Measurements from ENCODE around the gene RAB1A. TPM values are rescaled to one million over a fixed set of nuclear protein-coding genes. Genes with fewer than 3 reads are reported as not detected.

The RAB1A gene
- total and polyA plus RNA-seq, 2 of the 13 experiments (the other 11 are each of a cell fraction or from before 2014, with no cell fraction given): 206 to 226 TPM

- TF ChIP-seq HNRNPLL (IDR thresholded peaks at IDR 0.05; ENCODE audit: low read depth, low read length, poor library complexity, severe bottlenecking) (peak; percentile 18), IRX3 (CRISPR knock-in tag; IDR thresholded peaks at IDR 0.05; ENCODE audit: borderline replicate concordance, low read depth) (no peak), CREB1 (IDR thresholded peaks at IDR 0.05) (no peak), CREB1 (CRISPR knock-in tag; IDR thresholded peaks at IDR 0.05) (no peak), RBM22 (optimal IDR thresholded peaks at IDR 0.05; ENCODE audit: low read length) (peak; percentile 29), ZNF136 (CRISPR knock-in tag; IDR thresholded peaks at IDR 0.05; ENCODE audit: low read depth) (no peak), KDM5B (CRISPR knock-in tag; IDR thresholded peaks at IDR 0.05; ENCODE audit: borderline replicate concordance) (no peak), SRSF1 (optimal IDR thresholded peaks at IDR 0.05; ENCODE audit: low read depth, low read length) (peak; percentile 22)
- TF ChIP-seq, protein P1, sequence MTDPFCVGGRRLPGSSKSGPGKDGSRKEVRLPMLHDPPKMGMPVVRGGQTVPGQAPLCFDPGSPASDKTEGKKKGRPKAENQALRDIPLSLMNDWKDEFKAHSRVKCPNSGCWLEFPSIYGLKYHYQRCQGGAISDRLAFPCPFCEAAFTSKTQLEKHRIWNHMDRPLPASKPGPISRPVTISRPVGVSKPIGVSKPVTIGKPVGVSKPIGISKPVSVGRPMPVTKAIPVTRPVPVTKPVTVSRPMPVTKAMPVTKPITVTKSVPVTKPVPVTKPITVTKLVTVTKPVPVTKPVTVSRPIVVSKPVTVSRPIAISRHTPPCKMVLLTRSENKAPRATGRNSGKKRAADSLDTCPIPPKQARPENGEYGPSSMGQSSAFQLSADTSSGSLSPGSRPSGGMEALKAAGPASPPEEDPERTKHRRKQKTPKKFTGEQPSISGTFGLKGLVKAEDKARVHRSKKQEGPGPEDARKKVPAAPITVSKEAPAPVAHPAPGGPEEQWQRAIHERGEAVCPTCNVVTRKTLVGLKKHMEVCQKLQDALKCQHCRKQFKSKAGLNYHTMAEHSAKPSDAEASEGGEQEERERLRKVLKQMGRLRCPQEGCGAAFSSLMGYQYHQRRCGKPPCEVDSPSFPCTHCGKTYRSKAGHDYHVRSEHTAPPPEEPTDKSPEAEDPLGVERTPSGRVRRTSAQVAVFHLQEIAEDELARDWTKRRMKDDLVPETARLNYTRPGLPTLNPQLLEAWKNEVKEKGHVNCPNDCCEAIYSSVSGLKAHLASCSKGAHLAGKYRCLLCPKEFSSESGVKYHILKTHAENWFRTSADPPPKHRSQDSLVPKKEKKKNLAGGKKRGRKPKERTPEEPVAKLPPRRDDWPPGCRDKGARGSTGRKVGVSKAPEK (CRISPR knock-in tag; IDR thresholded peaks at IDR 0.05; ENCODE audit: borderline replicate concordance): no peak
Measured at GRCh38 chr2:65071499-65072180, 58.3 kb downstream of the RAB1A start (continued).

DNA sequence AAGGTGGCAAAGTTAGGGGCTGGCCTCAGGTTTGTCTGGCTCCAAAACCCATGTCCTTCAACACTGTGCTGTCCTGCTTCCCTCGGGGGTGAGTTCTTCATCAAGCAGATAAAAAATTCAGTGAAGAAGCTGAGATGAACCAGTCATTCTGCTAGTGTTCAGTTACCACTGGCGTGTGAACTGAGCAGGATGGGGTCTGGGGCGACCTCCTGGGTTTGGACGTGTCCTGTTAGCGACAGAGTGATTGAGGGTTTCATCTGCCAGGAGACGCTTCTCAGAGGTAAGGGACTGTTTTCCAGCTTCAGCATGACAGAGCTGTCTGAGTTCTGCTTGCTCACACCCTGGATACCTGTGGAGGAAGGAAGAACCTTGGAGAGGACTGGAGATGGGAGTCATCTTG, 59.0 kb downstream of the RAB1A start:
- H3K27ac ChIP-seq (ENCODE audit: extremely low read length, insufficient read depth, low read length): peak overlapping the region; percentile 15
- H4K20me1 ChIP-seq (ENCODE audit: insufficient read depth, low read length): no peaks in the 10 kb centered on the region
- H3K4me1 ChIP-seq (ENCODE audit: insufficient read depth, low read length): peaks cover 38% of the 10 kb centered on the region
- H2AFZ ChIP-seq (ENCODE audit: low read length): no peak overlapping the region
- ChIA-PET POLR2A (interaction anchor here (0.6 to 5.4 kb wide), 3 partner anchors 15 to 157 kb away, joined by 3 to 35 read pairs (median 5); partner anchors contain the start of genes ACTR2 and CEP68), CTCF (ENCODE audit: low intra/inter-chr PET ratio, low total read pairs) (no interaction called here)
- intact Hi-C loops (cut with micrococcal nuclease; ENCODE audit: unreplicated experiment): no loop called here
- 0 out of 2 replicates have a peak overlapping the region, but pooled peaks have one; percentile 1 for H3K4me2 ChIP-seq (ENCODE audit: low read depth, low read length)
- no peaks in the 10 kb centered on the region for H3K27me3 ChIP-seq (ENCODE audit: control insufficient read depth in 1 of 2, insufficient read depth in 2 of 2, low read length in 2 of 2)
- ATAC-seq (no peak; the same call in 2 of the 3 replicates), FAIRE-seq (no peak), DNase-seq (ENCODE audit: low spot score) (no peak)
- H3K36me3 ChIP-seq (replicated peaks in 1 of 2; ENCODE audit: control insufficient read depth in 1 of 2, insufficient read depth in 2 of 2, low read length in 2 of 2): peaks cover 38 to 53% of the 10 kb centered on the region in 2 experiments
- no peaks in the 10 kb centered on the region for H3K9me3 ChIP-seq (ENCODE audit: low read length)
- no TSS peak for BruUV-seq (replicated peaks)
- peaks cover 18% of the 10 kb centered on the region for H3K79me2 ChIP-seq (ENCODE audit: insufficient read depth, low read length)
- in situ Hi-C loops (cut with HindIII; ENCODE audit: extremely low pct_ligation_motif_present, low pct_unique_long_range_greater_than_20kb): loop anchor here (5.0 to 25.0 kb wide), 2 partner anchors 116 to 491 kb away; no protein-coding TSS in a partner anchor
- WGBS (ENCODE audit: low lambda C conversion rate): 92% methylated on average over 6 of the region's 6 CpGs
- H3K4me3 ChIP-seq (replicated peaks in 1 of 3; ENCODE audit: insufficient read depth in 1 of 3, low read depth in 2 of 3, low read length in 3 of 3): no peak overlapping the region
- H3K9ac ChIP-seq (ENCODE audit: insufficient read depth, low read depth, low read length): no peak overlapping the region
- TF ChIP-seq NR2F2 (IDR thresholded peaks at IDR 0.05; ENCODE audit: borderline replicate concordance, low read depth): no peak
- TF ChIP-seq, protein P2, sequence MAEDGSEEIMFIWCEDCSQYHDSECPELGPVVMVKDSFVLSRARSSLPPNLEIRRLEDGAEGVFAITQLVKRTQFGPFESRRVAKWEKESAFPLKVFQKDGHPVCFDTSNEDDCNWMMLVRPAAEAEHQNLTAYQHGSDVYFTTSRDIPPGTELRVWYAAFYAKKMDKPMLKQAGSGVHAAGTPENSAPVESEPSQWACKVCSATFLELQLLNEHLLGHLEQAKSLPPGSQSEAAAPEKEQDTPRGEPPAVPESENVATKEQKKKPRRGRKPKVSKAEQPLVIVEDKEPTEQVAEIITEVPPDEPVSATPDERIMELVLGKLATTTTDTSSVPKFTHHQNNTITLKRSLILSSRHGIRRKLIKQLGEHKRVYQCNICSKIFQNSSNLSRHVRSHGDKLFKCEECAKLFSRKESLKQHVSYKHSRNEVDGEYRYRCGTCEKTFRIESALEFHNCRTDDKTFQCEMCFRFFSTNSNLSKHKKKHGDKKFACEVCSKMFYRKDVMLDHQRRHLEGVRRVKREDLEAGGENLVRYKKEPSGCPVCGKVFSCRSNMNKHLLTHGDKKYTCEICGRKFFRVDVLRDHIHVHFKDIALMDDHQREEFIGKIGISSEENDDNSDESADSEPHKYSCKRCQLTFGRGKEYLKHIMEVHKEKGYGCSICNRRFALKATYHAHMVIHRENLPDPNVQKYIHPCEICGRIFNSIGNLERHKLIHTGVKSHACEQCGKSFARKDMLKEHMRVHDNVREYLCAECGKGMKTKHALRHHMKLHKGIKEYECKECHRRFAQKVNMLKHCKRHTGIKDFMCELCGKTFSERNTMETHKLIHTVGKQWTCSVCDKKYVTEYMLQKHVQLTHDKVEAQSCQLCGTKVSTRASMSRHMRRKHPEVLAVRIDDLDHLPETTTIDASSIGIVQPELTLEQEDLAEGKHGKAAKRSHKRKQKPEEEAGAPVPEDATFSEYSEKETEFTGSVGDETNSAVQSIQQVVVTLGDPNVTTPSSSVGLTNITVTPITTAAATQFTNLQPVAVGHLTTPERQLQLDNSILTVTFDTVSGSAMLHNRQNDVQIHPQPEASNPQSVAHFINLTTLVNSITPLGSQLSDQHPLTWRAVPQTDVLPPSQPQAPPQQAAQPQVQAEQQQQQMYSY (CRISPR knock-in tag; IDR thresholded peaks at IDR 0.05): no peak
- no peak for TF ChIP-seq CSRNP2 (CRISPR knock-in tag; conservative IDR thresholded peaks at IDR 0.05; ENCODE audit: low read depth)
